NCI-H226 (cell line): ENCODE data around the gene KRI1.
"Not testable (repeated sequence)": the region's sequence is repeated elsewhere in the genome, so short reads cannot be mapped to it uniquely, and the experiment has no call there.

Source experiments
- DNase-seq: peaks from one replicate; pipeline ENCODE4 v3.0.0-alpha.2; 2015

The KRI1 gene

DNA sequence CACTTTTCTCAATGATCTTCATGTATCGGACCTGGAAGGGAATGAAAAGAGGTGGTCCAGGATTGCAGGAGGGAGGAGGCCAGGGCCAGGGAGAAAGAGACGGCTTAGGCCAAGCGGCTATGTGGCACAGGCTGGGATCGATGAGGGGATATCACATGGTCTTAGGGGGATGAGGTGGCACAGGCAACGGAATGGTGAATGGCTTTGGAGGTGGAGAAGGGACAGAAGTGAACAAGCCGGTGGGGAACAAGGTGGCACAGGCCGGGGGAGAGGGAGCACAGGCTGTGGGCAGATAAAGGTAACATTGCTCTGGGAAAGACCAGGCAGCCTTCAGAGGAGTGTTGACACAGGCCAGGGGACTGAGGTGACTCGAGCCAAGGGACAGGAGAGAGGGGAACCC, 8.7 kb upstream of the KRI1 start:
- no peak for DNase-seq

DNA sequence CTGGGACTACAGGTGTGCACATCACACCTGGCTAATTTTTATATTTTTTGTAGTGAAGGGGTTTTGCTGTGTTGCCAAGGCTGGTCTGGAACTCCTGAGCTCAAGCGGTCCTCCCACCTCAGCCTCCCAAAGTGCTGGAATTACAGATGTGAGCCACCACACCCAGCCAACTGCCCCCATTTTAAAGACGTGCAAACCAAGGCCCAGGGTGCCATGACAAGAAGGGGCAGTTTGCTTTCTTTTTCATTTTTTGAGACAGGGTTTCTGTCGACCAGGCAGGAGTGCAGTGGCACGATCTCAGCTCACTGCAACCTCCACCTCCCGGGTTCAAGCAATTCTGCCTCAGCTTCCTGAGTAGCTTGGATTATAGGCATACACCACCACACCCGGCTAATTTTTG, 8.0 kb upstream of the KRI1 start:
- DNase-seq = not testable (repeated sequence)

DNA sequence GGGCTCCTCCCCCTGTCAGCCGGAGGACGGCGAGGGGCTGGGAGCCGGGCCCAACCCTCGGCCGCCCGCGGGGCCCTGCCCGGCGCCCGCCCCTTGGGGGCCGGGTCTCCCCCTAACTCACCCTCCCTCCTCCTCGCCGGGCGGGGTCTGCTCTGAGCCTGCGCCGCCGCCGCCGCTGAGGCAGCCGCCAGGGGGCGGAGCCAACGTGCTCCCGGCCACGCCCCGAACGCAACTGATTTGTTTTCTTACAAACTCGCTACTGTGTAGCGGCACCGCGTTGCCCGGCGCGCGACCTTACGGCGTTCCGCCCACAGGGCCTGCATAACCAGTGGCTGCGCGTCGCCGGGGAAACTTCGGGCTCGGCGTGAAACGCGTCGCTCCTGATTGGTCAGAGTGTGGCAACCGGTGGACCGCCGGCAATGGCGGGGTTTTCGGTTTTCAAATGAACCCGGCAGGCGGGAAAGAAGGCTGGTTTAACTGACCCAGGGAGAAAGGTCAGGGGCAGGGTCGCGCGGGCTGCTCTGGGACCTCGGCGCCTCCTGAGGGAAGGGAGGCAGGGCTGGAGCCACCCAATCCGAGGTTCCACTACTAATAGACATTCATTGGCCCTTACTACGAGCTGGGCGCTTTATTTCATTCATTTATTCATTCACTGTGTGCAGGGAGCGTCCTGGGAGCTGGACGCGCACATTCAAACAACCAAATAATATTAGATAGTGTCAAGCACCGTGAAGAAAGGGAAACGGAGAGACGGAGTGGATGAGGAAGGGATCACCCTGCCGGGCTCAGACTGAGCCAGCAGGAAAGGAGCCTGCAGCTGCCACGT, 3.2 kb upstream of the KRI1 start, which contains the start of gene CDKN2D:
TSS of gene CDKN2D (minus strand) at position 154 of the 826 bp plus-strand sequence. CDS start 326 bp downstream, outside the sequence.
- peak; percentile 99 for DNase-seq

- DNase-seq = no peak
Observed at GRCh38 chr19:10568062-10568825, 2.4 kb upstream of the KRI1 start.

DNA sequence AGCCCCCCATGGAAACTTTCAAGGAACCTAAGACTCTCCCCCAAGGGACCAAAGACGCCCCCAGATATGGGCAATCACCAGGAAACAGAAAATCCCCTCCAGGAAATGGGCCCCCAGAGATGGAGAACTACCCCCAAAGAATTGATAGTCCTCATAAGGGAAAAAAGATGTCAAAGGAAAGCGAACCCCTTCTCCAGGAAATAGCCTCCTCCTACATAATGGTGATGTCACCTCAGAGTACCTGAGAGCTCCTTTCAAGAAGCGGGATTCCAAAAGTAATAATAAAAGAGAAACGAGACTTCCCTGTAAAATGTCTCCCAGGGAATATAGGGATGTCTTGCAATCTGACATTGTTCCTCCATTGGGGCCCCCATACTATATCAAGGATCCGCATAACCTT, 1.8 kb upstream of the KRI1 start:
- no peak for DNase-seq

GRCh38 chr19:10566658-10567410, 1.0 kb upstream of the KRI1 start:
- no peak for DNase-seq

DNA sequence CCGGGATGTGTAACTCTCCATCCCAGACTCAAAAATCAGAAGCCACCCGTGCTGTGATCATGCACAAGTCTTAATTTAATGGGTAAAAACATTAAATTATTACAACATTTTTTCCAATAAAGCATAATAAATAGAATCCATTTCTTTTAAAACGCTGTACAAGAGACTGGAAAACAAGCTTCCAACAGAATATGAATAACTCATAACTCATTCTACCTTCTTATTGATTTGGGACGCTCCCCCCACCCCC, 523 bp upstream of the KRI1 start:
- no peak for DNase-seq

- DNase-seq = peak; percentile 21
Observed at GRCh38 chr19:10565028-10565566, 713 bp downstream of the KRI1 start.

DNA sequence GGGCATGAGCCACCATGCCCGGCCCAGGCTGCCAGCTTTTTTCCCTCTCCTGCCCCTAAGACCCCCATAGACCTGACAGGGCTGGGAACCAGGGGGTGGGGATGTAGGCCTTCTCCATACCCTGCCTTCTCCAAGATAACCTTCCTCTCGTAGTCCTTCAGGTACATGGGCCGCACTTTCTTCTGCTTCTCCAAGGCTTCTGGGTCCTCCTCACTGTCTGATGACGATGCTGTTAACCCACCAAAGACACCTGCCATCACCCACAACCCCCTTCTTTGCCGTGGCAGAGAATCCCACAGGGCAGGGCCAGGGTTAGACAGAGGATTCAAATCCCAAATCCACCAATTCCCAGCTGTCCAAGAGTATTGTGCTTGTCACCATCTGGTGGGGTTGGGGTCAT, 3.2 kb downstream of the KRI1 start:
- no peak for DNase-seq

GRCh38 chr19:10560154-10560553, 5.7 kb downstream of the KRI1 start:
- no peak for DNase-seq

DNA sequence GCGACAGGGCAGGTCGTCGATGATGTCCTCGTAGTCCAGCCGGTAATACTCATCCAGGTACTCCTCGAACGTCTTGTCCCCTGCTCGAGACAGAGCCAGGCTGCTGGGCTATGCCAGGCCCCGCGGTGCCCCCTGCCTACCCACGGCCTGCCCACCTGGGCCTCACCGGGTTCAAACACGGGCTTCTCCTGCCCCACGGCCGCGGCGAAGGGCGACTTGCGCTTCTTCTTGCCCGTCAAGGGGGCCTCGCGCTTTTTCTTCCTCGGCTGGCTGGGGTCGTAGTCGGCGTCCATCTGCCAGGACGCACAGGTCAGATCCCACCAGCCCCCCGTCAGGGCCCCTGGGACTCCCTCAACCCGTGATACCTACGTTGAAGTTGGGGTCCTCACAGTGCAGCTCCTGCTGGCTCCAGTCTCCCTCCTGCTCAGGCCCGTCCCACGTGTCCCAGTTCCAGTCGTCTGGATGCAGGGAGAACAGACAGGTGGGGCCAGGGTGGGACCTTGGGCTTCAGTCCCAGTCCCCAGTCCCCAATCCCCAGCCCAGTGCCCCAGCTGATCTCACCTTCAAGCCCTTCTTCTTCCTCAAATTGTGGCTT, 8.1 kb downstream of the KRI1 start:
- DNase-seq = no peak

GRCh38 chr19:10555610-10555973, 10.2 kb downstream of the KRI1 start:
- no peak for DNase-seq

DNA sequence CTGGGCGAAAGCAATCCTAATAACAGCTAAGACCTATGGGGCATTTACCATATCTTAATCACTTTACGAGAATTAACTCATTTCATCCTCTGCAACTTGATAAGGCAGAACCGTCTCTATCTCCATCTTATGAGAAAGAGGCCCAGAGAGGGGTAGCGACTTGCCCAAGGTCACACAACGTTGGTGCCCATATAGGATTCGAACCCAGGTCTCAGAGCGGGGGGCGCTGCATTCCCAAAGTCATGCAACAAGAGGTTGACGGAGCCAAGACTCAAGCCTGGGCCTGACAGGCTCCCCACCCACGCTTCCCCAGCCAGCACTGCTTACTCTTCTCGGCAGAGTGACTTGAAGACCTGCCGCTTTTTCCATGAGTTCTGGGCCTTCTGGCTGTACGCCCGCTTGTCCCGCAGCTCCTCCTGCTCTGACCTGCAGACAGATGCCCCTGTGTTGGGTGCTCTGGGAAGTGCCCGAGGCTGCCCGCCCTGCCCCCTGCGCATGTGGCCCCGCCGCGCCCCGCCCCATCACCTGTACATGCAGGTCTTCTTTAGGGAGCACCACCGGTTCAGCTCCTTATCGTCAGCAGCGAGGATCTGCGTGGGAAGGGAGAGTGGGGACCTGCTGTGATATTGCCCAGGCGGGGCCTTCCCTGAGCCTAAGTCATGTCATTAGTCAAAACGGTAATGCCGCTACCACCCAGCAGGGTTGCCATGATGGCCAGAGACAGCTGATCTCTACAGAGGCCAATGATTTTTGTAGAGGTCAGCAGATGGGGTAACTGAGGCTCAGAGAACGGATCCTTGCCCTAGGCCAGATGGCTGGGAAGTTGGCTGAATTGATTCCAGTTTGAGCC, 10.8 kb downstream of the KRI1 start:
- no peak for DNase-seq

- DNase-seq = no peak
Observed at GRCh38 chr19:10553943-10554381, 11.8 kb downstream of the KRI1 start.

- DNase-seq = no peak
Observed at GRCh38 chr19:10553087-10553667, 12.6 kb downstream of the KRI1 start.

- no peak for DNase-seq
Observed at GRCh38 chr19:10552510-10553053, 13.2 kb downstream of the KRI1 start.

- peak; percentile 33 for DNase-seq
Observed at GRCh38 chr19:10551698-10552301, 14.0 kb downstream of the KRI1 start.

DNA sequence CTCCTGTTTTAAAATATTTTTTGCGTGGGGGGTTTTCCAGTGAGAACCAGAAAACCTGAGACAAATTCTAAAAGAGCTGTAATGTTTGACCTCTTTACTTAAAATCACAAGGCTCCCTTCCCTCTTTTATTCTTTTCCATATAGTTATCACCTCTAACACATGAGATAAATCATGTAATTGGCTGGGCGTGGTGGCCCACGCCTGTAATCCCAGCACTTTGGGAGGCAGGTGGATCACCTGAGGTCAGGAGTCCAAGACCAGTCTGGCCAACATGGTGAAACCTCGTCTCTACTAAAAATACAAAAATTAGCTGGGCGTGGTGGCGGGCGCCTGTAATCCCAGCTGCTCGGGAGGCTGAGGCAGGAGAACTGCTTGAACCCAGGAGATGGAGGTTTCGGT, 14.8 kb downstream of the KRI1 start:
- DNase-seq = not testable (repeated sequence)

GRCh38 chr19:10550336-10550735, 15.5 kb downstream of the KRI1 start:
- no peak for DNase-seq

DNA sequence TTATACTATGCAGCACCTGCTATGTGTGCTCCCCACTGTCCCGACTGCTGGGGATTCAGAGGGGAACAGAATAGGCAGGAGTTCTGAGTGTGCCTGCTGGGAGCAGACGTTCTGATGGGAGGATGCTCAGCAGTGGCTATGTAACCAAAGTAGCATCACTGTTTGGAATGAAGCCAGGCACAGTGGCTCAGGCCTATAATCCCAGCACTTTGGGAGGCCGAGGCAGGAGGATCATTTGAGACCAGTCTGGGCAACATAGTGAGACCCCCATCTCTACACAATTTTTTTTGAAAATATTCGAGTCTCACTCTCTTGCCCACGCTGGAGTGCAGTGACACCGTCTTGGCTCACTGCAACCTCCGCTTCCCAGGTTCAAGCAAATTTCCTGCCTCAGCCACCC, 16.1 kb downstream of the KRI1 start:
- no peak for DNase-seq

DNA sequence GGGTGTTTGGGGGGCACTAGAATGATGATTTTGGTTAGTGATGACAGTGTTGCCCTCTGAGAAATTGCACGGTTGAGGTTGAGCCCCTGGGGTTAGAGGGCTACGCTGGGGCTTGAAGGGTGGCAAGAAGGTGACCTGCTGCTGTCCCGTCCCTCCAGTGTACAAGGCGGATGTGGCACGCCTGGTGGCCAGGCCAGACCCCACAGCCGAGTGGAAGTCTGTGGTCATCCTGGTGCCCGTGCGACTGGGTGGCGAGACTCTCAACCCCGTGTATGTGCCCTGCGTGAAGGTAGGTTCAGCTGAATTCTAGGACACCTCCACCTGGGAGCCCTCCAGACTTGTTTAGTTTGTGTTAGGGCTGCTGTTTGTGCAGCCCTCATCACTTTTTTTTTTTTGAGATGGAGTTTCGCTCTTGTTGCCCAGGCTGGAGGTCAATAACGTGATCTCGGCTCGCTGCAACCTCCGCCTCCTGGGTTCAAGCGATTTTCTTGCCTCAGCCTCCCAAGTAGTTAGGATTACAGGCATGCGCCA, 17.0 kb downstream of the KRI1 start:
- no peak for DNase-seq
